GM03348 (cell line): Measurements from ENCODE around the gene NPC2.
A peak's percentile ranks its signal among the peaks of the same experiment; 100 is the strongest.
"Not testable (repeated sequence)": the region's sequence is repeated elsewhere in the genome, so short reads cannot be mapped to it uniquely, and the experiment has no call there.

Source experiments
- DNase-seq: peaks from one replicate; pipeline ENCODE4 v3.0.0; 2012; ENCODE audit warnings: low spot score

The NPC2 gene

DNA sequence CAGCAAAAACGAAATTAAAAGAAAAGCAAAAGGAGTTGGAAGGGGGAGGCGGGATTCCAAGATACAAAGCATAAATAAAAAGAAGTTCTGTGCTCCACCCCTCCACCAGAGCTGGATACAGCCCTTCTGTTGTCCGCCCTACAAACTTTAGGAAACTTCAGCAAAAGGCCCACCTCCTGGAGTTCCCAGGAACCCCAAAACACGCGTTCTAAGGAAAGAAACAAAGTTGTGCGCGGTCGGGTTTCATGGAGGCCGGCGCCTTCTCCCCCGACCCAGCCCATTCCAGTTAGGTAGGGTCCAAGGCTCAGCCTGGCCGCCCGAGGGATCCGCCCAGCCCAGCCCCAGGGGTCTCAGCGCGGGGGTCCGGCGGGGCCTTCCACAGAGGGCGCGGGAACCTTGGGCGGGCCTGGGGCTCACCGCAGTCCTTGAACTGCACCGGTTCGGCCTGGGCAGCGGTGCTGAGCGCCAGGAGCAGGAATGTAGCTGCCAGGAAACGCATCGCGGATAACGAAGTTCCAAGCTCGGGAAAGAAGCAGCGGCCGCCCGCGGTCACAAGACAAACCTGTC is at the start of gene NPC2:
Gene NPC2 (minus strand): TSS at position 530 of the 567 bp plus-strand sequence. CDS start 31 bp downstream, at position 499.
- DNase-seq = no peak

DNA sequence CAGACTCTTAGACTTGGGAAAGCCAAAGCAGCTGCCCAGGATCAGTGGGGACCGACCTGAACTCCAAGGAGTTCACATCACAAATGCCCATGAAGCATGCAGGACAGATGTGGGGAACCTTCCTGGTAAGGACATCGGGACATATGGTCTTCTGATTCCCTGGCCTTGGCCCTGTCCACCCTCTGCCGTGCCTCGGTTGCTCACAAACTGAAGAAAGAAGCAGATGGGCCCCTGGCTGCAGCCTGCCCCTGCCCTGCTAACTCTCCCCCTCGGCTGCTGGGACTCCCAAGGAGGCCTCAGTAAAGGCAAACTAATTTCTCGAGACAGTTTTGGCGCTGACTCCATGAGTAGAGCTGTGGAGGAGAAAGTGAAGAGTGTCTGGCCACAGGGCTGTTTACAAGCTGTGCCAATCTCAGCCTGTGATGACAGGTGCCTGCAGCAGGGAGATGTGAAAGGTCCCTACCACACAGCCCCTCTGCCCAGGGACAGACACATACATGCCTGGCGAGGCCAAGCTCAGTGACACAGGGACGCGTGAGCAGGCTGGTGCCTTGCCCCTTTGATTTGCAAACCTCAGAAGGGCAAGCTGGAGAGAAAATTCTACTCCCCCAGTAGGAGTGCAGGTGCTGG is 49.1 kb upstream of the NPC2 start:
- no peak for DNase-seq

DNA sequence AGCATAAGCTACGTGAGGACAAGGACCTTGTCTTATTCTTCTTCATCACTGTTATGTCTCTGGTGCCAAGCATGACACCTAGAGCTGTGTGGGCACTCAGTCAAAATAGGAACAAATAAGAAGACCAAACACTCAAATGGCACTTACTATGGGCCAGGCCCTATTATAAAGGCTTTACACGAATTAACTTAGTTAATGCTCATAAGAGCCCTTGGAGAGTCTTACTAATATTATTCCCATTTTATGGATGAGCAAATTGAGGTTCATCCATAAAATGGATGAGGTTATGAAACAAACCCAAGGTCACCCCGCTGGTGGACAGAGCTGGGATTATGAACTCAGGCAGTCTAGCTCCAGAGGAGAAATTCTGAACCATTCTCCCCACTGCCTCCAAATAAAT is 48.1 kb upstream of the NPC2 start:
- no peak for DNase-seq

DNA sequence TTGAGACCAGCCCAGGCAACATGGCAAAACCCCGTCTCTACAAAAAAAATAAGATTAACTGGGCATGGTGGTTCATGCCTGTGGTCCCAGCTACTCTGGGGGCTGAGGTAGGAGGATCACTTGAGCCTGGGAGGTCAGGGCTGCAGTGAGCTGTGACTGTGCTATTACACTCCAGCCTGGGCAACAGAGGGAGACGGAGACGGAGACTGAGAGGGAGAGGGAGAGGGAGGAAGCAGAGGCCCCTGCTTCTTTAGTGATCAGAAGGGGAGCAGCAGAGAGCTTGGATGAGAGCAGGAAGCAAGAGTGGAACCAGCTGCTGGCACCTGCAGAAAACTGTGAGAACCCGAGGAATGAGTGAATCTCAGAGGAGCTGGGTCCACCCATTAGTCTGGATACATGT is 46.4 kb upstream of the NPC2 start:
- DNase-seq = no peak

GRCh38 chr14:74538411-74539391 is 45.6 kb upstream of the NPC2 start:
- DNase-seq = no peak

DNA sequence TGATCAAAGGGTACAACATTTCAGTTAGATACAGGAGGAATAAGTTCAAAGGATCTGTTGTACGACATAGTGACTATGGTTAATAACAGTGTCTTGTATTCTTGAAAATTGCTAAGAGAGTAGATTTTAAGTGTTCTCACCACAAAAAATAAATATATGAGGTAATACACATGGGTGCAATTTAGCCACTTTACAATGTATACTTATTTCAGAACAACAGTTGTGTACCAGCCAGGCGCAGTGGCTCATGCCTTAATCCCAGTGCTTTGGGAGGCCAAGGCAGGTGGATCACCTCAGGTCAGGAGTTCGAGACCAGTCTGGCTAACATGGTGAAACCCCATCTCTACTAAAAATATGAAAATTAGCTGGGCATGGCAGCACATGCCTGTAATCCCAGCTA is 43.2 kb upstream of the NPC2 start:
- not testable (repeated sequence) for DNase-seq

- no peak for DNase-seq
These were observed 42.7 kb upstream of the NPC2 start for GRCh38 chr14:74535756-74536325.

DNA sequence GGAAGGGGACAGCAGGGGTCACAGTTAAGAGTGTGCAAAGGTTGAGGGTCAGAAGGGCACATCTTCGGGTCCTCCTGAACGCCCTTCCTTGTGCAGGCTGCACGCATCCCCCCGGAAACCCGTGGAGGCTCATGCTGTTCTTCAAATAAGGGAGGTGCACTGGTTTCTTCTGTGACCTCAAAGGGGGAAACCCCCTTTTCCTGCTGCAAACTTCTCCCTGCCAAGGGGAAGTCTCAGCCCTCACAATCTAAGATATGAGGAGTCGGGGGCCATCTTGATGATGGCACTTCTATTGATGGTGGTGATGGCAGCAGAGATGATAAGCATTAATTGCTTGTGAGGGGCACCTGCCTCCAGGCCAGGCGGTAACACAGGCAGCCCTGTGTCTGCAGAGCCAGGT is 40.5 kb upstream of the NPC2 start:
- DNase-seq = no peak

GRCh38 chr14:74532246-74532645 is 39.1 kb upstream of the NPC2 start:
- DNase-seq = no peak

DNA sequence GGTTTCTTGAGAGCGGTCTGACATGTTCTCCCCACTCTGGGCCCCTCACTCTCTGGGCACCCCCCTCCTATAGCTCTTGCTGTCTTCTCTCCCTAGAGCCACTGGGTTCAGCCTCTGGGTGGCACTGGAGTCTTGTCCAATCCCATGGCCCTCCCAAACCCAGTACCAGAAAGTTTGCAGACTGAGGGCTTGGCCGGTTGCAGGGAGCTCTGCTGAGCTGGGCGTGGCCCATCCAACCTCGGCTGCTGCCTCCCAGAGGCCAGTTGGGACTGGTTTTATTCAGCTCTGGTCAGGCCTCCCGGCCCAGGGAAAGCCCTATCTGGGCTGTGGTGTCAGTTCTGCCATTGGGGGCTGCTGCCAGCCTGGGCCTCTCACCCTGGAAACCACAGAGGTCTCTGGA is 38.4 kb upstream of the NPC2 start:
- peak; percentile 63 for DNase-seq

DNA sequence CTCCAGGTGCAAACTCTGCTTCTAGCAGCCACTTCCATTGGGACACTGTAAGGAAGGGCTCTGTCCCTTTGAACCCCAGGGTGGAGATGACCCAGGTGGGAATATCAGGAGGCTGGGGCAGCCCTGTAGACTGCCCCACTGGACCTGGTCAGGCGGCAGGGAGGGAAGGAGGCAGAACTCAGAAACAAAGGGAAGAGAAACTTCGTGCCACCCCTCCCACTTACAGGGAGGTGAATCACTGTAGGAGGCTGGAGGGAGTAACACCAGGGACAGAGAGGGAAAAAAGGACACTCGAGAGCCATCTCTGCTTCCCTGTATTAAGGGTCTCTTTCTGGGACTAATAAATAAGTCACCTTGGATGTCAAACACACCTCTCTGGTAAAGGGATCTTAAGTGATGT is 37.9 kb upstream of the NPC2 start:
- DNase-seq = no peak

DNA sequence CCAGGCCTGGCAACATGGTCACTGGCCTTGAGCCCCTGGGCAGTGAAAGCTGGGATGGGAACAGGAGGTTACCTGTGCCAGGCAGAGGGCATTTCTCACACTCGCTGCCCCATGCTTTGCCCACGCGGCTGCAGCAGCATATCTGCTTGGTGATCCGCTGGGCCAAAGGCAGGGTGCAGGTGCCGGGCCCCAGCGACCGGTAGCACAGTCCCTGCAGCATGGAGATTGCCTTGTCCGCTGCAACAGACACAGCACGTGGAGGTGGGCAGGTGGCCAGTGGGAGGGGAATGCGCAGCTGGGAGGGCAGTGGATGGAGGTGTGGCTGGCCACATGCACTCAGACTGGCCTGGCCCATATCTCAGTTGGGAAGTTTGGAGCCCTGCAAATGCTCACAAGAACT is 35.8 kb upstream of the NPC2 start:
- no peak for DNase-seq

GRCh38 chr14:74528406-74528805 is 35.3 kb upstream of the NPC2 start:
- DNase-seq = no peak

DNA sequence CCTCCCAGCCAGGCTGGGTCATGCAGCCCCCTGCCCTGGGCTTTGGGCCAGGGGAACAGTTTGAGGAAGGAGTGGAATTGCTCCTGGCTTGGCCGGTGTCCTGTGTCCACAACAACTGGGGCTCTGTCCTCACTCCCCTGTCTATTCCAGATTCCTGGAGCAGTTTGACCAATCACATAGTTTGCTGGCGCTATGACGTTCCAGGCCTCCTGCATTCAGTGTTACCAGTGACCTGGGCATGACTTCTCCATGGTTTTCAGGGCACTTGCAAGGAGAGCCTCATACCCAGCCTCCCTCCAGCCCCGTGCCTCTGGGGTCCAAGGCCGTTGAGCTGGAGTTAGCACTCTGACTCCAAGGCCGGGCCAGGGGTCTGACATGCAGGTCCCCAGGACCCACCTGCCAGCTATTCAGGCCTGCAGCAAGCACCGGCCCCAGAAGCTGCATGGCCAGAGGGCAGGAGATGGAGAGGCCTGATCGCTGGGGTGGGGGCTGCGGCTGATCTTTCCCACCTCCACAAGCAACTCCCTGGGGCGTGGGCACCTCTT is 34.7 kb upstream of the NPC2 start:
- no peak for DNase-seq

GRCh38 chr14:74526854-74527585 is 33.9 kb upstream of the NPC2 start:
- DNase-seq = no peak

GRCh38 chr14:74525361-74525851 is 32.3 kb upstream of the NPC2 start:
- DNase-seq = no peak

- no peak for DNase-seq
These were observed 31.7 kb upstream of the NPC2 start for GRCh38 chr14:74524812-74525135.

GRCh38 chr14:74524076-74524811 is 31.1 kb upstream of the NPC2 start:
- peak; percentile 71 for DNase-seq

DNA sequence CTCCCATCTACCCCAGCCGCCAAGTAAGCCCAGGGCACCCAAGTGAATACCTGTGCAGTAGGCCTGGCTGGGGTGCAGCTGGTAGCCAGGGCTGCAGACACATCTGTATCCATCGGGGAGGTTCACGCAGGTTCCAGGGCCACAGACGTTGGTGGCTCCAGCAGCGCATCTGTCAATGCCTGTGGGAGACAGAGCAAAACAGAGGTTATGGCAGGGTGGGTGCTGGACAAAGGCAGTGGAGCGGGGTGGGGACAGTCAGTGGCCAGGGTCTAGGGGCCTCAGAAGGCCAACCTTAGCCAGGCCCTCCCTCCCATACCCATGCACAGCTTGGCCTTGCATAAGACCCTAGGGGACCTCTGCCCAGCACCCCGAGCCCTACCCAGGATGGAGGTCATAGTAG is 29.6 kb upstream of the NPC2 start:
- no peak for DNase-seq

- DNase-seq = no peak
These were observed 28.7 kb upstream of the NPC2 start for GRCh38 chr14:74521756-74522155.
